H1 (cell line): Measurements from ENCODE around the gene ZNF830. TPM values are rescaled to one million over a fixed set of nuclear protein-coding genes. Genes with fewer than 3 reads are reported as not detected.

Experiments
- CBX5 ChIP-seq: fragments of 300-800, 300-1000 bp; sonication (generic); IDR thresholded peaks from 2 replicates; pipeline ENCODE4 v1.7.1; 2016; ENCODE audit warnings: antibody characterized with exemption, low read length, low read depth
- CHD1 ChIP-seq: IDR thresholded peaks from 2 replicates; pipeline ENCODE4 v1.6.1; 2012; ENCODE audit warnings: low read depth, low read length, improper control_type of control experiment
- RFX5 ChIP-seq: IDR thresholded peaks from 2 replicates; pipeline ENCODE4 v1.6.1; 2011; ENCODE audit warnings: low read depth, low read length, improper control_type of control experiment, borderline replicate concordance
- polyA plus RNA-seq, 7 experiments: library from polyadenylated mRNA; depleted of rRNA in 3 of 7; stranded (reverse) in 5 of 7; unstranded in 2 of 7; fragments of >200 nt in 5 of 7; fragments of 200-250 nt in 2 of 7; gene quantifications; 1 replicate in 5 of 7; 2 replicates in 1 of 7; 4 replicates in 1 of 7; pipeline versions ENCODE4 v1.2.1 to v1.2.3, GENCODE V29; 2011 to 2013; ENCODE audit warnings: missing spikeins in 2 of 7, mixed read lengths in 2 of 7
- total RNA-seq: library from RNA; stranded (reverse); fragmentation: NEBNext Ultra II Directional; extraction: Animal tissue kit (Norgen Biotek cat#: 25700); gene quantifications from 2 replicates; pipeline ENCODE4 v1.2.1, GENCODE V29; 2021

Gene ZNF830
- total and polyA plus RNA-seq, 2 of the 8 experiments (the other 6 are each of a cell fraction or from before 2014, with no cell fraction given), result 4.2 to 19.9 TPM

DNA sequence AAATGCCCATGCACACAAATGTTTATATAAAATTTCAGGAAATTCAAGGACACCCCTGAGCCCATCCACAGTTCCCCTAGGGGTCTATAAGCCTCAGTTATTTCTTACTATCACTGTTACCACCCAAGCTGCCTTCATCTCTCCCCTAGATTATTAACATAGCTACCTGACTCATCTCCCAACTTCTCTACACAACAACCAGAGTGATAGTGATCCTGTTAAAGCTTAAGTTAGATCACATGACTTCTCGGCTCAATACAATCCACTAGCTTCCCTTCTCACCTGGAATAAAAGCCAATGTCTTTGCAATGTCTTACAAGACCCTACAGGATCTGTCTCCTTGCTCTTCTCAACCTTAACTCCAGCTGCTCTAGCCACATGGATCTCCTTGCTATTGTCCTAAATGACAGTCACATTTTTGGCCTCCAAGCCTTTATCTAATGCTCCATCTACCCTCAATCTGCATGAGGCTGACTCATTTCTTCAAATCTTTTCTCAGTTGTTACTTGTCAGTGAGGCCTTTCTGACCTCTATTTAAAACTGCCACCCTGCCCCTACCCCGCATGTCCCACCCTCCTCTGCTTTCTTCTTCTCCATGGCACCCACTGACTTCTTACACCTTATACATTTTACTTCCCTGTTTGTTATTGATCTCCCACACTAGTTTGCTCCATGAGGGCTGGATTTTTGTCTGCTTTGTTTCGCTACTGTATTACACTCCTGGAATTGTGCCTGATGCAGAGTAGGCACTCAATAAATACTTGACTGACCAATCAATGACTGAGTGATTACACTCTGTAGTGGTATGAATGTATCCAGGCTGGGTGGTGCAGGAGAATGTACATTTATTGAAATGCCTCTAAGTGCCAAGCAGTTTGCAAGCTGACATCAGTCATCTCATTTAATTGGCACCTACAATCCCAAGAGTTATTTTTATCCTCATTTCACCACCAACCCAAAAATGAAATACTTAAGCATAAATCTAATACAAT is 13.8 kb downstream of the ZNF830 start (continued):
- no peak for TF ChIP-seq RFX5
- no peak for TF ChIP-seq CBX5
- no peak for TF ChIP-seq CHD1
